Vagina (tissue), 2 donors: ENCODE results near the gene RAB12. TPM values are rescaled to one million over a fixed set of nuclear protein-coding genes. Genes with fewer than 3 reads are reported as not detected.

Experiments
- DNase-seq, 2 donors: peaks; one replicate each; pipeline ENCODE4 v3.0.0-alpha.2; 2017; ENCODE audit errors: extremely low spot score in 2 of 2
- H3K27ac ChIP-seq: fragments of 200-600 bp; sonication (generic); one replicate; pipeline ENCODE4 v1.5.1; 2019
- H3K27me3 ChIP-seq: fragments of 200-600 bp; sonication (generic); one replicate; pipeline ENCODE4 v1.5.1; 2019
- H3K36me3 ChIP-seq, 2 donors: fragments of 200-600 bp; sonication (generic); one replicate each; pipeline ENCODE4 v1.5.1; 2017 to 2019
- H3K4me1 ChIP-seq: fragments of 200-600 bp; sonication (generic); one replicate; pipeline ENCODE4 v1.5.1; 2019
- H3K4me3 ChIP-seq, 2 donors: fragments of 200-600 bp; sonication (generic); 1 replicate in 1 of 2; 2 replicates in 1 of 2; pipeline ENCODE4 v1.5.1; 2016 to 2019
- H3K9me3 ChIP-seq: fragments of 200-600 bp; sonication (generic); one replicate; pipeline ENCODE4 v1.5.1; 2019
- CTCF ChIP-seq, 3 experiments: fragments of 450-650 bp in 2 of 3; fragments of 200-600 bp in 1 of 3; sonication (generic) in 1 of 3; IDR thresholded peaks; one replicate each; pipeline ENCODE4 v1.5.1; 2017 to 2019; ENCODE audit warnings: antibody characterized with exemption in 3 of 3, mild to moderate bottlenecking in 2 of 3, moderate library complexity in 2 of 3
- POLR2A ChIP-seq, 2 donors: fragments of 450-650 bp; IDR thresholded peaks; one replicate each; pipeline ENCODE4 v1.6.1; 2017; ENCODE audit warnings: antibody characterized with exemption in 2 of 2, mild to moderate bottlenecking in 2 of 2, moderate library complexity in 2 of 2
- POLR2AphosphoS5 ChIP-seq, 2 donors: sonication (generic); formaldehyde crosslinking; IDR thresholded peaks; one replicate each; pipeline ENCODE4 v1.9.0; 2017; ENCODE audit warnings: antibody characterized with exemption in 2 of 2, mild to moderate bottlenecking in 2 of 2, low read depth in 1 of 2; ENCODE audit not compliant: insufficient read depth in 1 of 2
- intact Hi-C: fragments of 100-400 bp; cut with DNase I; formaldehyde crosslinking; loops from one replicate; pipeline ENCODE4 v1.15.1; 2023
- total RNA-seq: library from RNA; depleted of rRNA; stranded (reverse); fragments of >200 nt; gene quantifications from one replicate; pipeline ENCODE4 v1.2.3, GENCODE V29; 2016

Gene RAB12
- total RNA-seq, 1 donor from 2014 or later: 35.8 TPM

GRCh38 chr18:8630546-8630945 is 21.3 kb downstream of the RAB12 start:
- H3K27me3 ChIP-seq: no peaks in the 10 kb centered on the region
- no peak for TF ChIP-seq POLR2A (IDR thresholded peaks at IDR 0.05)
- no peak for TF ChIP-seq POLR2AphosphoS5 (IDR thresholded peaks at IDR 0.05; ENCODE audit: insufficient read depth in 1 of 2, low read depth in 1 of 2)
- no peak for TF ChIP-seq CTCF (IDR thresholded peaks at IDR 0.05)
- H3K36me3 ChIP-seq: peaks cover 0 to 52% of the 10 kb centered on the region in 2 donors
- no peaks in the 10 kb centered on the region for H3K9me3 ChIP-seq
- H3K4me1 ChIP-seq: no peaks in the 10 kb centered on the region
- intact Hi-C loops: no loop called here
- H3K4me3 ChIP-seq: no peak overlapping the region
- no peak overlapping the region for H3K27ac ChIP-seq
- no peak for DNase-seq

DNA sequence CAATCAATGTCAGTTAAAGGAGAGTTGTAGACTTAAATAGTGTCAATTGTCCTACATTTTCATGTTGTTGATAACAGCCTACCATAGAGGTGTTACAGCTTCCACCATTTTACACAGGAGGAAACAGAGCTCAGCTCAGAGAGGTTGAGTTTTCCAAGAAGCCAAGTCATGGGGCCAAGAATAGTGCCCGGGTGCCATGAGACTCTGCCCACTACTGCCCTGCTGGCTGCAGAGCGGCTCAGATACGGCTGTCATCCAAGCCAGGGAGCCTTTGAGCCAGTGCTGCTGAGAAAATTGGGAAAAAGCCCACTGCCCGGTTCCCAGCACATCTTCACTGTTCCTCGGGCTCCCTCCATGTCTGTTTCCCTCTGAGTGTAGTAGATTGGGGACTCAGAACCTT is 22.0 kb downstream of the RAB12 start:
- no peaks in the 10 kb centered on the region for H3K4me1 ChIP-seq
- TF ChIP-seq CTCF (IDR thresholded peaks at IDR 0.05): no peak
- no peak for TF ChIP-seq POLR2AphosphoS5 (IDR thresholded peaks at IDR 0.05; ENCODE audit: insufficient read depth in 1 of 2, low read depth in 1 of 2)
- TF ChIP-seq POLR2A (IDR thresholded peaks at IDR 0.05): no peak
- H3K27ac ChIP-seq: no peak overlapping the region
- H3K36me3 ChIP-seq: peaks cover 0 to 52% of the 10 kb centered on the region in 2 donors
- intact Hi-C loops: no loop called here
- H3K9me3 ChIP-seq: no peaks in the 10 kb centered on the region
- DNase-seq: no peak
- H3K4me3 ChIP-seq: no peak overlapping the region
- H3K27me3 ChIP-seq: no peaks in the 10 kb centered on the region

- Histone ChIP-seq H3K27me3 (no peaks in the 10 kb centered on the region), H3K9me3 (no peaks in the 10 kb centered on the region), H3K27ac (no peak overlapping the region), H3K4me3 (no peak overlapping the region), H3K36me3 (peaks cover 0 to 57% of the 10 kb centered on the region in 2 donors), H3K4me1 (no peaks in the 10 kb centered on the region)
- intact Hi-C loops: no loop called here
- TF ChIP-seq POLR2AphosphoS5 (IDR thresholded peaks at IDR 0.05; ENCODE audit: insufficient read depth in 1 of 2, low read depth in 1 of 2) (no peak), POLR2A (IDR thresholded peaks at IDR 0.05) (no peak), CTCF (IDR thresholded peaks at IDR 0.05) (no peak)
- no peak for DNase-seq
These were observed 23.1 kb downstream of the RAB12 start for GRCh38 chr18:8632386-8632785.

GRCh38 chr18:8634508-8634907 is 25.3 kb downstream of the RAB12 start:
- no peak for DNase-seq
- intact Hi-C loops: no loop called here
- no peak overlapping the region for H3K27ac ChIP-seq
- H3K27me3 ChIP-seq: no peaks in the 10 kb centered on the region
- no peaks in the 10 kb centered on the region for H3K9me3 ChIP-seq
- peaks cover 0 to 58% of the 10 kb centered on the region in 2 donors for H3K36me3 ChIP-seq
- TF ChIP-seq CTCF (IDR thresholded peaks at IDR 0.05): no peak
- TF ChIP-seq POLR2AphosphoS5 (IDR thresholded peaks at IDR 0.05; ENCODE audit: insufficient read depth in 1 of 2, low read depth in 1 of 2): no peak
- no peak for TF ChIP-seq POLR2A (IDR thresholded peaks at IDR 0.05)
- no peak overlapping the region for H3K4me3 ChIP-seq
- no peaks in the 10 kb centered on the region for H3K4me1 ChIP-seq

- Histone ChIP-seq H3K4me3 (no peak overlapping the region), H3K27me3 (no peaks in the 10 kb centered on the region), H3K4me1 (no peaks in the 10 kb centered on the region), H3K36me3 (peaks cover 0 to 59% of the 10 kb centered on the region in 2 donors), H3K27ac (no peak overlapping the region), H3K9me3 (no peaks in the 10 kb centered on the region)
- no peak for TF ChIP-seq POLR2A (IDR thresholded peaks at IDR 0.05)
- TF ChIP-seq CTCF (IDR thresholded peaks at IDR 0.05): no peak
- TF ChIP-seq POLR2AphosphoS5 (IDR thresholded peaks at IDR 0.05; ENCODE audit: insufficient read depth in 1 of 2, low read depth in 1 of 2): no peak
- intact Hi-C loops: no loop called here
- DNase-seq: no peak
These were observed 25.9 kb downstream of the RAB12 start for GRCh38 chr18:8635087-8635486.
